Raji (cell line): Measurements from ENCODE around the gene NARS2.

Experiments used
- POLR2A ChIP-seq: IDR thresholded peaks from 2 replicates; pipeline ENCODE4 v1.6.1; 2011; ENCODE audit warnings: low read depth, low read length, control low read depth; ENCODE audit not compliant: insufficient read depth

NARS2 gene

GRCh38 chr11:78586452-78587046 is 11.9 kb upstream of the NARS2 start:
- no peak for TF ChIP-seq POLR2A

GRCh38 chr11:78583889-78584288 is 9.2 kb upstream of the NARS2 start:
- no peak for TF ChIP-seq POLR2A

GRCh38 chr11:78577495-78577894 is 2.8 kb upstream of the NARS2 start:
- TF ChIP-seq POLR2A = no peak

- TF ChIP-seq POLR2A = no peak
These were observed 2.0 kb upstream of the NARS2 start for GRCh38 chr11:78576549-78577097.

- TF ChIP-seq POLR2A = no peak
These were observed 814 bp upstream of the NARS2 start for GRCh38 chr11:78575478-78575877.

GRCh38 chr11:78573681-78574080 is 983 bp downstream of the NARS2 start:
- TF ChIP-seq POLR2A = no peak

GRCh38 chr11:78573271-78573670 is 1.4 kb downstream of the NARS2 start:
- no peak for TF ChIP-seq POLR2A

GRCh38 chr11:78572394-78572793 is 2.3 kb downstream of the NARS2 start:
- TF ChIP-seq POLR2A = no peak

GRCh38 chr11:78570031-78570430 is 4.6 kb downstream of the NARS2 start:
- no peak for TF ChIP-seq POLR2A

- no peak for TF ChIP-seq POLR2A
These were observed 7.5 kb downstream of the NARS2 start for GRCh38 chr11:78567209-78567608.

- TF ChIP-seq POLR2A = no peak
These were observed 9.9 kb downstream of the NARS2 start for GRCh38 chr11:78564490-78565467.

GRCh38 chr11:78562398-78562797 is 12.3 kb downstream of the NARS2 start:
- no peak for TF ChIP-seq POLR2A

- TF ChIP-seq POLR2A = no peak
These were observed 13.7 kb downstream of the NARS2 start for GRCh38 chr11:78560826-78561484.

- no peak for TF ChIP-seq POLR2A
These were observed 14.5 kb downstream of the NARS2 start for GRCh38 chr11:78560153-78560552.

- TF ChIP-seq POLR2A = no peak
These were observed 17.4 kb downstream of the NARS2 start for GRCh38 chr11:78557236-78557635.
